Smooth muscle cell (in vitro differentiated cells): ENCODE data around the gene CORO2A. TPM values are rescaled to one million over a fixed set of nuclear protein-coding genes. Genes with fewer than 3 reads are reported as not detected.

Source experiments
- DNase-seq: peaks from one replicate; lab custom pipeline; 2025; ENCODE audit not compliant: unreplicated experiment; lab: John Stamatoyannopoulos, UW
- H2AFZ ChIP-seq: fragments of 200-600 bp; sonication (generic); 2 replicates; pipeline ENCODE4 v1.6.0; 2016; ENCODE audit warnings: antibody characterized with exemption, low read depth, mild to moderate bottlenecking
- H3F3A ChIP-seq: fragments of 200-600 bp; sonication (generic); 2 replicates; pipeline ENCODE4 v1.6.0; 2017; ENCODE audit warnings: antibody characterized with exemption, low read depth
- H3K27ac ChIP-seq: fragments of 200-600 bp; sonication (generic); 2 replicates; pipeline ENCODE4 v1.5.1; 2016; ENCODE audit warnings: low read depth, mild to moderate bottlenecking
- H3K27me3 ChIP-seq: fragments of 200-600 bp; sonication (generic); 2 replicates; pipeline ENCODE4 v1.6.1; 2016; ENCODE audit warnings: low read depth, mild to moderate bottlenecking
- H3K36me3 ChIP-seq: fragments of 200-600 bp; sonication (generic); 2 replicates; pipeline ENCODE4 v1.5.1; 2016; ENCODE audit warnings: low read depth
- H3K4me1 ChIP-seq: fragments of 200-600 bp; sonication (generic); 2 replicates; pipeline ENCODE4 v1.5.1; 2016; ENCODE audit warnings: low read depth
- H3K4me2 ChIP-seq: fragments of 200-600 bp; sonication (generic); 2 replicates; pipeline ENCODE4 v1.6.0; 2016; ENCODE audit warnings: mild to moderate bottlenecking
- H3K4me3 ChIP-seq: fragments of 200-600 bp; sonication (generic); 2 replicates; pipeline ENCODE4 v1.5.1; 2016; ENCODE audit warnings: mild to moderate bottlenecking
- H3K79me2 ChIP-seq: fragments of 200-600 bp; sonication (generic); 2 replicates; pipeline ENCODE4 v1.6.0; 2016; ENCODE audit warnings: low read depth, mild to moderate bottlenecking
- H3K9ac ChIP-seq: fragments of 200-600 bp; sonication (generic); 2 replicates; pipeline ENCODE4 v1.6.0; 2016; ENCODE audit warnings: low read depth
- H3K9me3 ChIP-seq: fragments of 200-600 bp; sonication (generic); replicated peaks from 2 replicates; pipeline ENCODE4 v1.5.1; 2016; ENCODE audit warnings: low read depth
- H4K20me1 ChIP-seq: fragments of 200-600 bp; sonication (generic); 2 replicates; pipeline ENCODE4 v1.6.0; 2016; ENCODE audit warnings: low read depth
- WGBS: methylation state at CpG from one replicate; pipeline ENCODE4 v1.1.7; 2016; ENCODE audit warnings: low lambda C conversion rate; 5-methylcytosine and 5-hydroxymethylcytosine counted together
- polyA plus RNA-seq: library from polyadenylated mRNA; unstranded; fragments of >200 nt; fragmentation: Nextera tagmentation; extraction: Ambion mirVana; gene quantifications from 2 replicates; pipeline ENCODE4 v1.2.1, GENCODE V29; 2016
- total RNA-seq: library from RNA; depleted of rRNA; stranded (reverse); fragments of >200 nt; gene quantifications from 2 replicates; pipeline ENCODE4 v1.2.3, GENCODE V29; 2014
- TF ChIP-seq, protein P1 (sequence below): fragments of 200-600 bp; sonication (generic); IDR thresholded peaks from 2 replicates; pipeline ENCODE4 v1.5.1; 2017; ENCODE audit warnings: borderline replicate concordance, mild to moderate bottlenecking, antibody characterized with exemption; ENCODE audit not compliant: insufficient read depth, poor library complexity, severe bottlenecking

The CORO2A gene
- total and polyA plus RNA-seq, 2 experiments from 2014 or later: 4.7 to 5.8 TPM

DNA sequence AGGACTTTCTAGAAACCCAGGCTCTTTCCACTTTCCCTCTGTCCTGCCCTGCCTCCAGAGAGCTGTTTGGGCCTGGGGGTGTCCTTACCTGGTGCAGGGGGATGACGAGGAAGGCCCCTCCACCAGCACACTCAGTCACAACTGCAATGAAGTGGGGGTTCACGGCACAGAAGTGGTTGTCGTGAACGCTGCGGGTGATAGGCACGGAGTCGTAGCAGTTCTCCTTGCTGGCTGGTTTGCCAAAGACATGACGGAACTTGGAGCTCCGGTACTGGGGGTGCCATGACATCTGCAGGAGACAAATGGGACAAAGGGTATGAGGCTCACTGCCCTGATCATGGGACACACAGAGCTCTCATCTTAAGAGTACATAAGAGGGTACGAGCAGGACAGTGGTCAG, 35.1 kb downstream of the CORO2A start:
- H3K4me3 ChIP-seq: no peak overlapping the region
- DNase-seq: no peak
- no peaks in the 10 kb centered on the region for H3K36me3 ChIP-seq
- no peaks in the 10 kb centered on the region for H3F3A ChIP-seq
- H3K4me1 ChIP-seq: no peaks in the 10 kb centered on the region
- H3K27ac ChIP-seq: no peak overlapping the region
- no peaks in the 10 kb centered on the region for H4K20me1 ChIP-seq
- no peaks in the 10 kb centered on the region for H3K79me2 ChIP-seq
- TF ChIP-seq, protein P1, sequence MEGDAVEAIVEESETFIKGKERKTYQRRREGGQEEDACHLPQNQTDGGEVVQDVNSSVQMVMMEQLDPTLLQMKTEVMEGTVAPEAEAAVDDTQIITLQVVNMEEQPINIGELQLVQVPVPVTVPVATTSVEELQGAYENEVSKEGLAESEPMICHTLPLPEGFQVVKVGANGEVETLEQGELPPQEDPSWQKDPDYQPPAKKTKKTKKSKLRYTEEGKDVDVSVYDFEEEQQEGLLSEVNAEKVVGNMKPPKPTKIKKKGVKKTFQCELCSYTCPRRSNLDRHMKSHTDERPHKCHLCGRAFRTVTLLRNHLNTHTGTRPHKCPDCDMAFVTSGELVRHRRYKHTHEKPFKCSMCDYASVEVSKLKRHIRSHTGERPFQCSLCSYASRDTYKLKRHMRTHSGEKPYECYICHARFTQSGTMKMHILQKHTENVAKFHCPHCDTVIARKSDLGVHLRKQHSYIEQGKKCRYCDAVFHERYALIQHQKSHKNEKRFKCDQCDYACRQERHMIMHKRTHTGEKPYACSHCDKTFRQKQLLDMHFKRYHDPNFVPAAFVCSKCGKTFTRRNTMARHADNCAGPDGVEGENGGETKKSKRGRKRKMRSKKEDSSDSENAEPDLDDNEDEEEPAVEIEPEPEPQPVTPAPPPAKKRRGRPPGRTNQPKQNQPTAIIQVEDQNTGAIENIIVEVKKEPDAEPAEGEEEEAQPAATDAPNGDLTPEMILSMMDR: no peak
- no peaks in the 10 kb centered on the region for H3K27me3 ChIP-seq
- WGBS: 96% methylated on average over 10 of the region's 10 CpGs
- no peaks in the 10 kb centered on the region for H3K9me3 ChIP-seq
- H3K4me2 ChIP-seq: no peak overlapping the region
- H3K9ac ChIP-seq: no peak overlapping the region
- H2AFZ ChIP-seq: no peak overlapping the region

DNA sequence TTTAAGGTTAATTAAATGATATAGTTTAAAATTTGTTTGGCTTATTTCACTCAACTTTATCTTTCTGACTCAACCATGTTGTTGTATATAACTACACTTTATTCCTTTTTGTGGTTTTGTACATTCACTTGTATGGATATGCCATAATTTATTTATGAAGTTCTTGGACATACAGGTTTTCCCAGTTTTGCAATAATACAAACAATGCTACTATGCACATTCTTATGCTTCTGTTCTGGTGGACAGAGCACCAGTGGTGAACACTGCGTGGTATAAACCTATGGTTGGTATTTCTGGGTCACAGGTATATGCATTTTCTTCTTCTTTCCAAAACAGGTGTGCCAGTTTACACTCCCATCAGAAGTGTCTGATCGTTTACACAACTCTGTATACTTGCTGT, 37.8 kb downstream of the CORO2A start:
- no peak overlapping the region for H2AFZ ChIP-seq
- DNase-seq: no peak
- no peaks in the 10 kb centered on the region for H3K36me3 ChIP-seq
- no peak overlapping the region for H3K27ac ChIP-seq
- no peaks in the 10 kb centered on the region for H3K4me1 ChIP-seq
- no peak overlapping the region for H3K9ac ChIP-seq
- H3K9me3 ChIP-seq: no peaks in the 10 kb centered on the region
- no peaks in the 10 kb centered on the region for H3K27me3 ChIP-seq
- H3F3A ChIP-seq: no peaks in the 10 kb centered on the region
- no peak overlapping the region for H3K4me2 ChIP-seq
- H3K4me3 ChIP-seq: no peak overlapping the region
- TF ChIP-seq, protein P1: no peak
- WGBS: 88% methylated on average over 2 of the region's 2 CpGs
- no peaks in the 10 kb centered on the region for H3K79me2 ChIP-seq
- H4K20me1 ChIP-seq: no peaks in the 10 kb centered on the region

DNA sequence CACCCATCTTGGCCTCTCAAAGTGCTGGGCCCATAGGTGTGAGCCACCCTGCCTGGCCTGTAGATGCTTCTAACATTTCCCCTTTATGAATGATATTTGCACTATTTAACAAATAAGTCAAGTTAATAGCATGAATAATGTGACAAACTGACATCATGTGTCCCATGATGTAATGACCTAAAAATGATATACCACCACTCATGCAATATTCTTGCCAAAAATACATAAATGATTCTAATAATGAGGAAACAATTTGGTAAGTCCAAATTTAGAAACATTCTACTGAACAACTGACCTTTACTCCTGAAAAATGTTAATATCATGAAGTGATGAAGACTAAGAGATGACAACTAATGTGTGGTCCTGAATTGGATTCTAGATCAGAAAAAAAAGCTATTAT, 39.9 kb downstream of the CORO2A start:
- TF ChIP-seq, protein P1: no peak
- no peak overlapping the region for H3K9ac ChIP-seq
- no peaks in the 10 kb centered on the region for H3K36me3 ChIP-seq
- no peak overlapping the region for H3K4me3 ChIP-seq
- H3K9me3 ChIP-seq: no peaks in the 10 kb centered on the region
- H3K27me3 ChIP-seq: no peaks in the 10 kb centered on the region
- no peaks in the 10 kb centered on the region for H3K79me2 ChIP-seq
- no peaks in the 10 kb centered on the region for H3K4me1 ChIP-seq
- no peak overlapping the region for H3K4me2 ChIP-seq
- H4K20me1 ChIP-seq: no peaks in the 10 kb centered on the region
- no peak overlapping the region for H2AFZ ChIP-seq
- no peaks in the 10 kb centered on the region for H3F3A ChIP-seq
- H3K27ac ChIP-seq: no peak overlapping the region
- no peak for DNase-seq

DNA sequence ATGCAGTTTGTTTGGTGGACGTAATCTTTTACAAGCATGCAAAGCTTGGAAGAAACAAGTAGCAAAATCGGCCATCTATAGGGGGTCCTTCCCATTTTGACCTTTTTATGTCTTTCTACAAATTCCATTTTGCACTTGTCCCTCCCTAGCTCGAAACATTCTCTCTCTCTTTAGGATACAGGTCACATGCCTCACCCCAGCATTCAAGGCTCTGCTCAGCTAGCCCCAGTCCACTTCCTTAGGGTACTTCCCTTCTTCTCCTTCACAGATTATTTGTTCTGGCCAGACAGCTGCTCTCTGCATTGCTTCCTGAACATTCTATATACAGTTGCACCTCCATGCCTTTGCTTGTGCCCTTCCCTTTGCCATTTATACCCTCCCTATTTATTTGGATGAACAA, 41.7 kb downstream of the CORO2A start:
- no peak overlapping the region for H3K9ac ChIP-seq
- H3K27ac ChIP-seq: no peak overlapping the region
- no peaks in the 10 kb centered on the region for H4K20me1 ChIP-seq
- H3K27me3 ChIP-seq: no peaks in the 10 kb centered on the region
- no peak for DNase-seq
- no peaks in the 10 kb centered on the region for H3K4me1 ChIP-seq
- no peak overlapping the region for H3K4me3 ChIP-seq
- WGBS: 87% methylated on average over 3 of the region's 3 CpGs
- no peaks in the 10 kb centered on the region for H3K36me3 ChIP-seq
- H3K4me2 ChIP-seq: no peak overlapping the region
- TF ChIP-seq, protein P1: no peak
- H2AFZ ChIP-seq: no peak overlapping the region
- H3K9me3 ChIP-seq: no peaks in the 10 kb centered on the region
- H3K79me2 ChIP-seq: no peaks in the 10 kb centered on the region
- no peaks in the 10 kb centered on the region for H3F3A ChIP-seq
